ENCODE data around the gene TFAP2D.

The TFAP2D gene

GRCh38 chr6:50819466-50819903 lies 106.2 kb downstream of the TFAP2D start:
- DNase-seq (ENCODE audit: low read depth), result peak; percentile 3

DNA sequence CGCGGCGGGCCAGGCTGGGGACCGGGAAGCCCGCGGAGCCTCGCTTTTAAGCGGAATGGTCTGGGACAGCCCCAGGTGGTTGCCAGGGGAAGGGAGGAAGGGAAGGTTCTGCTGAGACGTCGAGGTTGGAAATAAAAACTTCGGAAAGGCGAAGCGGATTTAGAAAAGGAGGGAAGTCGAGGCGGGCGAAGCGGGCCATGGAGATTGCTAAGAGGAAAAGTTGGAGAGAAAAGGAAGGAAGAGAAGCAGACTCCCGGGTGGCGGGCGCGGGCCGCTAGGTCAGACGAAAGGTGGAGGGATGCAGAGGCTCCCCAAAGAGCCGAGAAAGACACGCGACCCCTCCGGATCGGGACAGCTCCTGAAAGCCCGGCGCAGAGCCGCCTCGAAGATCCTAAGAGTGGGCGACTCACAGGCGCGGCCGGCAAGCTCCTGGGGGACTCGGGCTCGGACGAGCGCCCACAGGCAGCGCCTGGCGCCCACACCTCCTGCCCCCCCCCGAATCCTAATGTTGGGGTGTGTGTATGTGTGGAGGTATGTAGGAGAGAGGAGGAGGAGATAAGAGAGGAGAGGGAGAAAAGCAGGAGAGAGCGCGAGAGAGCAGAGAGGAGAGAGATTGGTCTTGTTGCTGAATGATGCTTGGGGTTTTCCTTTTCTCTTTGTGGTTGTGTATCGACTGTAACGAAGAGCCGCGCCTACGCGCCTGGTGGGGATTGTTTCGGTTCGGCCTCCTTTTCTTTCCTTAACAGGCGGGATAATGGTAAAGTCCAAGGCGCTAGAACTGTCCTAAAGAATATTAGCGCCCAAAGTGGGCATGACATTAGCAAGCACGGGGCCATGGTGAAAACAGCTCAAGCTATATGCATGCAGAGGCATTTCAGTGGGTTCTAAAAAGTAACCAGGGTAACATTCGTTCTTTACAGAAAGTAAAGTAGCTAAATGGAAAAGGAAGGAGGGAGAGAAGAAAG lies 106.9 kb downstream of the TFAP2D start:
- no peak for DNase-seq (ENCODE audit: low read depth)

- no peak for DNase-seq (ENCODE audit: low read depth)
These were observed 107.5 kb downstream of the TFAP2D start for GRCh38 chr6:50820869-50821264.

DNA sequence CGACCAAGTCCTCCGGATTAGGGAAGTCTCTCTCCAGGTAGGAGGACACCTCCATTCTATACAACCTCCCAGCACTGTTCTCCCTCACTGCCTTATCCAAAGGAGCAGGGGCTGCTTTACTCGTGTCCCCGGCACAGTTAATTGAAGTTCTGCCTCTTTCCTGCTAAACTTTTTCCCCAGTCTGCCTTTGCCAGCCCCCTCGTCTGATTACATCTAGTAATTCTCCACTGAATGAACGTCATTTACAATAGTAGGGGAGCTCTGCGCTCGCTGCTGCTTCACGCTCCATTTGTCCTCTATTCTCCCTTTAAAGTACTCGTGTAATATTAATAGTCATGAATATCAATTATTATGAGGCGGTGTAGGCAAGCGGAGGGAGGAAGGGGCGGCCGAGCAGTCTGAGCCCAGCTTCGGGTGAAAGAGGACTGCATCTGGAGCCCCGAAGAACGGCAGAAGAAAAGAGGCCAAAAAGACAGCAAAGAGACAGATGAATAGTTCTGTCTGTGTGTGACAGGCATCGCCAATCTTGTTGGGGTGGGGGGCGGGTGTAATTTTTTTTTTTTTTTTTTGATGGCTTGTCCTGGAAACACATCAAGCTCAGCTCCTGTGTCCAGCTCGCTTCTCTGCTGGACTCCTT lies 108.2 kb downstream of the TFAP2D start:
- DNase-seq (ENCODE audit: low read depth), result no peak

DNA sequence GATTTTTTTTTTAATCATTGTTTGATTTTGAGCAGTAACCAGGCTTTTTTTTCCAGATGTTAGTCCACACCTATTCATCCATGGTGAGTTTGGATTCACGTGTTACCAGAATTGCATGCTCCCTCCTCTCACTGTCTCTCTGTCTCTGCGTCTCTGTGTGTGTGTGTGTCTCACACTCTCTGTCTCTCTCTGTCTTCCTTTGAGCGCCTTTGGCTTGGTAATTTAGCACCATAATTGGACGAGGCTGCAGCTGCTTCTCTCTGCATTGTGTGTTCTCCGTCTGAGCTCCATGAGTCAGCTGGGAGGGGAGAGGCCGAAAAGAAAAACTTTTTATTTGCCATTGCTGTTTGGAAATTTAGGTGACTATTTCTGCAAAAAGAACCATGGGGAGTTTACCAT lies 108.8 kb downstream of the TFAP2D start:
- no peak for DNase-seq (ENCODE audit: low read depth)

Measured in EH (cell line).